GM23338 (cell line): Measurements from ENCODE around the gene TRAPPC10. TPM values are rescaled to one million over a fixed set of nuclear protein-coding genes. Genes with fewer than 3 reads are reported as not detected.

ENCODE experiments used
- ATAC-seq: fragments of 200-7000 bp; cut with Tn5 transposase; 3 replicates; pipeline ENCODE4 v1.9.1; 2020
- DNase-seq: peaks from one replicate; pipeline ENCODE4 v3.0.0-alpha.2; 2015; ENCODE audit warnings: low spot score
- H2AFZ ChIP-seq: fragments of 200-600 bp; sonication (generic); 2 replicates; pipeline ENCODE4 v1.8.0; 2016; ENCODE audit warnings: antibody characterized with exemption, mild to moderate bottlenecking, moderate library complexity
- H3F3A ChIP-seq: fragments of 200-600 bp; sonication (generic); replicated peaks from 2 replicates; pipeline ENCODE4 v1.8.0; 2017; ENCODE audit warnings: antibody characterized with exemption, mixed run types, low read depth
- H3K27ac ChIP-seq: fragments of 200-600 bp; sonication (generic); 2 replicates; pipeline ENCODE4 v1.6.1; 2016; ENCODE audit warnings: low read depth
- H3K27me3 ChIP-seq: fragments of 200-600 bp; sonication (generic); 2 replicates; pipeline ENCODE4 v1.8.0; 2016; ENCODE audit warnings: mild to moderate bottlenecking, mixed run types, moderate library complexity; ENCODE audit not compliant: insufficient read depth
- H3K36me3 ChIP-seq: fragments of 200-600 bp; sonication (generic); 2 replicates; pipeline ENCODE4 v1.8.0; 2016; ENCODE audit warnings: mild to moderate bottlenecking; ENCODE audit not compliant: insufficient read depth
- H3K4me1 ChIP-seq: fragments of 200-600 bp; sonication (generic); 2 replicates; pipeline ENCODE4 v1.8.0; 2016; ENCODE audit warnings: mild to moderate bottlenecking, moderate library complexity; ENCODE audit not compliant: insufficient read depth
- H3K4me2 ChIP-seq: fragments of 200-600 bp; sonication (generic); 2 replicates; pipeline ENCODE4 v1.7.1; 2017; ENCODE audit warnings: mixed run types
- H3K4me3 ChIP-seq: fragments of 200-600 bp; sonication (generic); 2 replicates; pipeline ENCODE4 v1.6.1; 2016; ENCODE audit warnings: mixed run types
- H3K79me2 ChIP-seq: fragments of 200-600 bp; sonication (generic); replicated peaks from 2 replicates; pipeline ENCODE4 v1.8.0; 2017; ENCODE audit warnings: mild to moderate bottlenecking; ENCODE audit not compliant: insufficient read depth
- H3K9me2 ChIP-seq: fragments of 200-600 bp; sonication (generic); 2 replicates; pipeline ENCODE4 v1.8.0; 2017; ENCODE audit not compliant: insufficient read depth
- H4K20me1 ChIP-seq: fragments of 200-600 bp; sonication (generic); replicated peaks from 2 replicates; pipeline ENCODE4 v1.8.0; 2017; ENCODE audit warnings: mild to moderate bottlenecking; ENCODE audit not compliant: insufficient read depth
- H3K27ac Mint-ChIP-seq: 2 replicates; pipeline ENCODE4 v1.8.0; 2020; ENCODE audit warnings: inconsistent platforms, mild to moderate bottlenecking, moderate library complexity, mixed read lengths
- H3K27me3 Mint-ChIP-seq: 3 replicates; pipeline ENCODE4 v1.8.0; 2022; ENCODE audit warnings: low read depth, mild to moderate bottlenecking, moderate library complexity, mixed read lengths, inconsistent platforms; ENCODE audit not compliant: insufficient read depth, poor library complexity
- H3K36me3 Mint-ChIP-seq: 3 replicates; pipeline ENCODE4 v1.8.0; 2021; ENCODE audit warnings: low read depth, mild to moderate bottlenecking, inconsistent platforms, moderate library complexity, mixed read lengths
- H3K4me1 Mint-ChIP-seq: 3 replicates; pipeline ENCODE4 v1.8.0; 2020; ENCODE audit warnings: mild to moderate bottlenecking, inconsistent platforms, mixed read lengths
- H3K4me3 Mint-ChIP-seq: 3 replicates; pipeline ENCODE4 v1.8.0; 2021; ENCODE audit warnings: moderate library complexity, mild to moderate bottlenecking, inconsistent platforms, mixed read lengths
- H3K9me3 Mint-ChIP-seq: 3 replicates; pipeline ENCODE4 v1.8.0; 2020; ENCODE audit warnings: moderate library complexity, mild to moderate bottlenecking, inconsistent platforms, mixed read lengths
- CREB1 ChIP-seq: fragments of 250-450 bp; sonication (Bioruptor Pico); IDR thresholded peaks from 2 replicates; pipeline ENCODE4 v1.5.0; 2020; ENCODE audit warnings: low read depth, mild to moderate bottlenecking, moderate library complexity
- CTCF ChIP-seq, 2 experiments: fragments of 200-600 bp in 1 of 2; sonication (generic) in 1 of 2; conservative IDR thresholded peaks; 2 replicates each; pipeline versions ENCODE4 v1.5.1 to v1.6.1; 2016 to 2017; ENCODE audit warnings: antibody characterized with exemption in 2 of 2, low read depth in 2 of 2, mild to moderate bottlenecking in 2 of 2, moderate library complexity in 1 of 2
- ETS1 ChIP-seq: IDR thresholded peaks from 2 replicates; pipeline ENCODE4 v1.6.1; 2016; ENCODE audit warnings: antibody characterized with exemption
- EZH2phosphoT487 ChIP-seq: fragments of 200-600 bp; sonication (generic); IDR thresholded peaks from one replicate; pipeline ENCODE4 v1.8.1; 2018; ENCODE audit warnings: antibody characterized with exemption; ENCODE audit not compliant: unreplicated experiment
- JUNB ChIP-seq: IDR thresholded peaks from one replicate; pipeline ENCODE4 v1.6.1; 2016; ENCODE audit warnings: antibody characterized with exemption; ENCODE audit not compliant: unreplicated experiment
- NANOG ChIP-seq: IDR thresholded peaks from 2 replicates; pipeline ENCODE4 v1.6.1; 2016; ENCODE audit warnings: antibody characterized with exemption, borderline replicate concordance
- POLR2AphosphoS5 ChIP-seq: IDR thresholded peaks from 2 replicates; pipeline ENCODE4 v1.6.1; 2016; ENCODE audit warnings: antibody characterized with exemption, low read depth
- REST ChIP-seq: IDR thresholded peaks from one replicate; pipeline ENCODE4 v1.6.1; 2018; ENCODE audit warnings: antibody characterized with exemption; ENCODE audit not compliant: unreplicated experiment
- ZNF331 ChIP-seq: fragments of 250-450 bp; sonication (Bioruptor Pico); IDR thresholded peaks from 2 replicates; pipeline ENCODE4 v1.5.0; 2020; ENCODE audit warnings: low read depth, mild to moderate bottlenecking, moderate library complexity
- ZNF462 ChIP-seq: fragments of 250-450 bp; sonication (Bioruptor Pico); IDR thresholded peaks from 2 replicates; pipeline ENCODE4 v1.5.0; 2020; ENCODE audit warnings: mild to moderate bottlenecking, moderate library complexity
- polyA plus RNA-seq: library from polyadenylated mRNA; unstranded; fragments of >200 nt; fragmentation: Nextera tagmentation; extraction: Ambion mirVana; gene quantifications from 2 replicates; pipeline ENCODE4 v1.2.1, GENCODE V29; 2016
- total RNA-seq: library from RNA; depleted of rRNA; stranded (reverse); fragments of >200 nt; shearing (Covaris generic); gene quantifications from 2 replicates; pipeline ENCODE4 v1.2.3, GENCODE V29; 2014

TRAPPC10 gene
- total and polyA plus RNA-seq, 2 experiments from 2014 or later: 14.0 to 27.1 TPM

GRCh38 chr21:44052830-44053226 lies 40.7 kb downstream of the TRAPPC10 start (continued):
- no peak for TF ChIP-seq ZNF462 (CRISPR knock-in tag)
- TF ChIP-seq JUNB: no peak
- no peak for TF ChIP-seq CTCF (conservative IDR thresholded peaks at IDR 0.05; ENCODE audit: low read depth in 2 of 2)

GRCh38 chr21:44053567-44053966 lies 41.5 kb downstream of the TRAPPC10 start:
- H3K27me3 Mint-ChIP-seq: peaks cover 4% of the 10 kb centered on the region
- H3K27ac Mint-ChIP-seq: no peak overlapping the region
- Histone ChIP-seq H4K20me1 (peaks cover 31% of the 10 kb centered on the region), H3K27me3 (no peaks in the 10 kb centered on the region), H3K27ac (no peak overlapping the region), H2AFZ (no peak overlapping the region), H3K4me1 (no peaks in the 10 kb centered on the region), H3K4me3 (no peak overlapping the region), H3F3A (no peaks in the 10 kb centered on the region), H3K79me2 (peaks cover 35% of the 10 kb centered on the region), H3K36me3 (0 out of 2 replicates have a peak, but pooled peaks cover 9% of the 10 kb centered on the region), H3K4me2 (no peak overlapping the region), H3K9me2 (no peaks in the 10 kb centered on the region)
- no peaks in the 10 kb centered on the region for H3K4me1 Mint-ChIP-seq
- ATAC-seq: no peak
- H3K36me3 Mint-ChIP-seq: peaks cover 13% of the 10 kb centered on the region; the same call in 2 of the 3 replicates
- H3K9me3 Mint-ChIP-seq: no peaks in the 10 kb centered on the region; the same call in 2 of the 3 replicates
- no peak overlapping the region for H3K4me3 Mint-ChIP-seq
- no peak for DNase-seq
- no peak for TF ChIP-seq CTCF (conservative IDR thresholded peaks at IDR 0.05; ENCODE audit: low read depth in 2 of 2)
- no peak for TF ChIP-seq JUNB
- TF ChIP-seq EZH2phosphoT487: no peak
- TF ChIP-seq CREB1 (CRISPR knock-in tag): no peak
- no peak for TF ChIP-seq REST
- TF ChIP-seq ETS1: no peak
- no peak for TF ChIP-seq NANOG
- no peak for TF ChIP-seq POLR2AphosphoS5
- no peak for TF ChIP-seq ZNF331 (CRISPR knock-in tag)
